Measurements from ENCODE around the gene GPATCH11. TPM values are rescaled to one million over a fixed set of nuclear protein-coding genes. Genes with fewer than 3 reads are reported as not detected.

The GPATCH11 gene
- total and polyA plus RNA-seq, 2 of the 4 experiments (the other 2 are of a cell fraction): 3.9 to 4.7 TPM

- no peaks in the 10 kb centered on the region for H3K9me1 ChIP-seq (ENCODE audit: insufficient read depth, low read length)
- ATAC-seq (ENCODE audit: low read depth): no peak
- H2AK9ac ChIP-seq (replicated peaks; ENCODE audit: low read depth, low read length, poor library complexity): no peak overlapping the region
- H2BK20ac ChIP-seq (ENCODE audit: low read depth, low read length): no peak overlapping the region
- H2AFZ ChIP-seq (replicated peaks; ENCODE audit: low read length, poor library complexity): no peak overlapping the region
- H4K91ac ChIP-seq (ENCODE audit: insufficient read depth, low read depth, low read length): no peak overlapping the region
- no peaks in the 10 kb centered on the region for H3K27me3 ChIP-seq (ENCODE audit: control insufficient read depth, insufficient read depth, low read length)
- H3K36me3 ChIP-seq (ENCODE audit: control insufficient read depth, insufficient read depth, low read length): peaks cover 5% of the 10 kb centered on the region
- H3K9ac ChIP-seq (ENCODE audit: low read depth, low read length): no peak overlapping the region
- intact Hi-C loops (cut with micrococcal nuclease): no loop called here
- H2BK120ac ChIP-seq (ENCODE audit: low read depth, low read length): no peak overlapping the region
- WGBS, 2 experiments (ENCODE audit: extremely low coverage in 2 of 2, insufficient read length in 1 of 2): no CpG with 5 or more reads among the region's 1 CpG
- dilution Hi-C loops (cut with HindIII; ENCODE audit: low sequenced_read_pairs, unreplicated experiment): no loop called here
- H3K4ac ChIP-seq (ENCODE audit: low read depth, low read length): no peak overlapping the region
- H2BK5ac ChIP-seq (ENCODE audit: low read depth, low read length, poor library complexity, severe bottlenecking): no peak overlapping the region
- no peak for DNase-seq
- no peak overlapping the region for H2AK5ac ChIP-seq (ENCODE audit: low read depth, low read length)
- H3K4me2 ChIP-seq (ENCODE audit: low read depth, low read length): no peak overlapping the region
- H4K20me1 ChIP-seq (ENCODE audit: insufficient read depth, low read length): no peaks in the 10 kb centered on the region
- H3K23ac ChIP-seq (ENCODE audit: low read depth, low read length): no peak overlapping the region
- H4K5ac ChIP-seq (ENCODE audit: low read depth, low read length): no peak overlapping the region
- H3K56ac ChIP-seq (ENCODE audit: extremely low read depth, insufficient read depth, low read length): no peak overlapping the region
- BruUV-seq (replicated peaks): TSS peak; percentile 11
- POLR2A ChIA-PET (ENCODE audit: unreplicated experiment): no interaction called here
- H3K18ac ChIP-seq (ENCODE audit: low read depth, low read length): no peak overlapping the region
- in situ Hi-C loops (cut with MboI; ENCODE audit: low sequenced_read_pairs): no loop called here
- H3K27ac ChIP-seq (ENCODE audit: insufficient read depth, low read length): no peak overlapping the region
- H2BK15ac ChIP-seq (ENCODE audit: low read depth, low read length): no peak overlapping the region
- H3K79me1 ChIP-seq (ENCODE audit: low read depth in 1 of 2, low read length in 2 of 2): peaks cover 0 to 3% of the 10 kb centered on the region in 2 experiments; a peak in 1 of 4 replicates
- no peaks in the 10 kb centered on the region for H3K9me3 ChIP-seq (ENCODE audit: control insufficient read depth, insufficient read depth, low read length)
- no peak overlapping the region for H4K8ac ChIP-seq (ENCODE audit: low read depth in 2 of 2, low read length in 2 of 2)
- TF ChIP-seq CEBPB (IDR thresholded peaks at IDR 0.05; ENCODE audit: low read depth, low read length) (no peak), CHD1 (IDR thresholded peaks at IDR 0.05; ENCODE audit: low read depth, low read length) (no peak), POLR2A (IDR thresholded peaks at IDR 0.05; ENCODE audit: low read depth, low read length) (no peak), RCOR1 (IDR thresholded peaks at IDR 0.05; ENCODE audit: insufficient replicate concordance, low read length) (no peak), CTCF (conservative IDR thresholded peaks at IDR 0.05; ENCODE audit: low read depth, low read length) (no peak), RFX5 (IDR thresholded peaks at IDR 0.05; ENCODE audit: low read depth, low read length) (no peak), NFE2L2 (IDR thresholded peaks at IDR 0.05; ENCODE audit: low read depth, low read length) (no peak), MAFK (IDR thresholded peaks at IDR 0.05; ENCODE audit: low read depth, low read length) (no peak), SMC3 (IDR thresholded peaks at IDR 0.05; ENCODE audit: low read depth, low read length) (no peak)
- H3K4me3 ChIP-seq (ENCODE audit: insufficient read depth, low read depth, low read length): no peak overlapping the region
- H3K4me1 ChIP-seq (ENCODE audit: control insufficient read depth, insufficient read depth, low read length): no peaks in the 10 kb centered on the region
- H3K14ac ChIP-seq (replicated peaks; ENCODE audit: low read depth, low read length): no peak overlapping the region
- CTCF ChIA-PET: no interaction called here
Observed at GRCh38 chr2:37100054-37100453, 15.7 kb downstream of the GPATCH11 start.

All from IMR-90 (cell line).